Pancreas (tissue), 10 donors: ENCODE data around the gene NMRK1. TPM values are rescaled to one million over a fixed set of nuclear protein-coding genes. Genes with fewer than 3 reads are reported as not detected.

Source experiments
- ATAC-seq, 4 donors: fragments of 200-7000 bp; cut with Tn5 transposase; one replicate each; pipeline versions ENCODE4 v1.8.0 to v1.9.1; 2020; ENCODE audit warnings: mild to moderate bottlenecking in 4 of 4, moderate library complexity in 4 of 4
- DNase-seq, 6 donors: peaks; one replicate each; pipeline ENCODE4 v3.0.0-alpha.2; 2020
- FAIRE-seq: peaks from 2 replicates; lab custom pipeline; 2012; peaks lifted over from hg19 to GRCh38; lab: Jason Lieb, UNC
- H3K27ac ChIP-seq, 4 donors: fragments of 200-600 bp; sonication (generic); 1 replicate in 3 of 4; 2 replicates in 1 of 4; pipeline versions ENCODE4 v1.5.0 to v1.8.0; 2020
- H3K27me3 ChIP-seq, 4 donors: fragments of 200-600 bp; one replicate each; pipeline ENCODE4 v1.8.0; 2021
- H3K36me3 ChIP-seq, 3 donors: fragments of 200-600 bp; sonication (generic) in 1 of 3; one replicate each; pipeline versions ENCODE4 v1.5.0 to v1.8.0; 2020 to 2021
- H3K4me1 ChIP-seq, 3 donors: fragments of 200-600 bp; one replicate each; pipeline ENCODE4 v1.8.0; 2021
- H3K4me3 ChIP-seq, 4 donors: fragments of 200-600 bp; sonication (generic) in 2 of 4; one replicate each; pipeline versions ENCODE4 v1.5.0 to v1.8.0; 2020 to 2021
- H3K9me3 ChIP-seq, 4 donors: fragments of 200-600 bp; one replicate each; pipeline ENCODE4 v1.8.0; 2021
- WGBS, 2 donors: extraction: QIAGEN DNeasy Blood & Tissue Kit; methylation state at CpG; one replicate each; pipeline ENCODE4 v1.1.7; 2013; 5-methylcytosine and 5-hydroxymethylcytosine counted together
- intact Hi-C, 3 donors: fragments of 100-400 bp; cut with DNase I; formaldehyde crosslinking; loops; one replicate each; pipeline versions ENCODE4 v1.11.1 to v1.14.2; 2022
- polyA plus RNA-seq, 2 donors: library from polyadenylated mRNA; stranded (reverse); fragments of 200-250 nt; gene quantifications; one replicate each; pipeline ENCODE4 v1.2.3, GENCODE V29; 2013
- total RNA-seq, 6 donors: library from RNA; stranded (reverse); fragmentation: NEBNext Ultra II Directional in 4 of 6; extraction: Animal tissue kit (Norgen Biotek cat#: 25700) in 4 of 6; gene quantifications; one replicate each; pipeline versions ENCODE4 v1.2.1 to v1.2.4, GENCODE V29; 2021 to 2023
- TF ChIP-seq, protein P1 (sequence below), 4 donors: fragments of 200-600 bp; sonication (generic) in 3 of 4; IDR thresholded peaks; one replicate each; pipeline versions ENCODE4 v1.5.0 to v1.8.0; 2021; ENCODE audit warnings: antibody characterized with exemption in 4 of 4
- donor health status: healthy with polysubstance abuse.
- donor health status: DM: no; HTN: no; CAD: no; lungs with moderate emphysema.
- donor health status: DM: no; HTN: no; CAD: no.
- donor health status: control.
- donor health status: control.
- donor health status: Bipolar disorder and iron deficiency.
- donor health status: DM: yes; HTN: yes; CAD: no.
- donor health status: DM: no; HTN: no; CAD: no.
- donor health status: DM: no; HTN: no; CAD: no.
- donor health status: DM: yes; HTN: yes; CAD: no.

The NMRK1 gene
- total and polyA plus RNA-seq, 8 donors, result 16.8 to 76.1 (median 27.1) TPM

GRCh38 chr9:75105019-75105540, 17.1 kb upstream of the NMRK1 start:
- WGBS, 2 donors, result 98% methylated on average over 2 of the region's 2 CpGs
- intact Hi-C loops, result no loop called here
- no peak overlapping the region for H3K4me3 ChIP-seq
- H3K27ac ChIP-seq, result no peak overlapping the region
- no peak for ATAC-seq
- H3K9me3 ChIP-seq, result no peaks in the 10 kb centered on the region
- H3K36me3 ChIP-seq, result no peaks in the 10 kb centered on the region
- no peaks in the 10 kb centered on the region for H3K27me3 ChIP-seq
- TF ChIP-seq, protein P1, sequence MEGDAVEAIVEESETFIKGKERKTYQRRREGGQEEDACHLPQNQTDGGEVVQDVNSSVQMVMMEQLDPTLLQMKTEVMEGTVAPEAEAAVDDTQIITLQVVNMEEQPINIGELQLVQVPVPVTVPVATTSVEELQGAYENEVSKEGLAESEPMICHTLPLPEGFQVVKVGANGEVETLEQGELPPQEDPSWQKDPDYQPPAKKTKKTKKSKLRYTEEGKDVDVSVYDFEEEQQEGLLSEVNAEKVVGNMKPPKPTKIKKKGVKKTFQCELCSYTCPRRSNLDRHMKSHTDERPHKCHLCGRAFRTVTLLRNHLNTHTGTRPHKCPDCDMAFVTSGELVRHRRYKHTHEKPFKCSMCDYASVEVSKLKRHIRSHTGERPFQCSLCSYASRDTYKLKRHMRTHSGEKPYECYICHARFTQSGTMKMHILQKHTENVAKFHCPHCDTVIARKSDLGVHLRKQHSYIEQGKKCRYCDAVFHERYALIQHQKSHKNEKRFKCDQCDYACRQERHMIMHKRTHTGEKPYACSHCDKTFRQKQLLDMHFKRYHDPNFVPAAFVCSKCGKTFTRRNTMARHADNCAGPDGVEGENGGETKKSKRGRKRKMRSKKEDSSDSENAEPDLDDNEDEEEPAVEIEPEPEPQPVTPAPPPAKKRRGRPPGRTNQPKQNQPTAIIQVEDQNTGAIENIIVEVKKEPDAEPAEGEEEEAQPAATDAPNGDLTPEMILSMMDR (IDR thresholded peaks at IDR 0.05), result no peak
- H3K4me1 ChIP-seq, result peaks cover 0 to 14% (median 5%) of the 10 kb centered on the region in 3 donors
- no peak for FAIRE-seq
- DNase-seq, result no peak

- H3K36me3 ChIP-seq, result no peaks in the 10 kb centered on the region
- H3K9me3 ChIP-seq, result no peaks in the 10 kb centered on the region
- H3K27me3 ChIP-seq, result no peaks in the 10 kb centered on the region
- peak; percentile 42 to 69 (median 58) for ATAC-seq
- no peak overlapping the region for H3K4me3 ChIP-seq
- FAIRE-seq, result no peak
- intact Hi-C loops, result no loop called here
- 40 to 51% methylated on average over 3 of the region's 3 CpGs for WGBS, 2 donors
- peaks cover 0 to 14% (median 5%) of the 10 kb centered on the region in 3 donors for H3K4me1 ChIP-seq
- DNase-seq, result no peak
- no peak overlapping the region for H3K27ac ChIP-seq
- TF ChIP-seq, protein P1 (IDR thresholded peaks at IDR 0.05), result no peak
These were observed 16.7 kb upstream of the NMRK1 start for GRCh38 chr9:75104607-75105006.

GRCh38 chr9:75102177-75102790, 14.3 kb upstream of the NMRK1 start:
- TF ChIP-seq, protein P1 (IDR thresholded peaks at IDR 0.05), result no peak
- Histone ChIP-seq H3K36me3 (no peaks in the 10 kb centered on the region), H3K27ac (no peak overlapping the region), H3K27me3 (no peaks in the 10 kb centered on the region), H3K9me3 (no peaks in the 10 kb centered on the region), H3K4me3 (no peak overlapping the region), H3K4me1 (peaks cover 0 to 8% (median 0%) of the 10 kb centered on the region in 3 donors)
- ATAC-seq, result no peak
- no peak for FAIRE-seq
- intact Hi-C loops, result no loop called here
- no peak for DNase-seq
- 93 to 97% methylated on average over 7 of the region's 7 CpGs for WGBS, 2 donors

GRCh38 chr9:75101004-75101588, 13.1 kb upstream of the NMRK1 start:
- peaks cover 0 to 8% (median 0%) of the 10 kb centered on the region in 3 donors for H3K4me1 ChIP-seq
- no peak overlapping the region for H3K27ac ChIP-seq
- intact Hi-C loops, result no loop called here
- WGBS, 2 donors, result 47 to 58% methylated on average over 9 of the region's 9 CpGs
- FAIRE-seq (no peak), DNase-seq (no peak), ATAC-seq (peak in 2 of 4 donors; percentile 23 to 42)
- no peaks in the 10 kb centered on the region for H3K36me3 ChIP-seq
- no peaks in the 10 kb centered on the region for H3K27me3 ChIP-seq
- no peak overlapping the region for H3K4me3 ChIP-seq
- H3K9me3 ChIP-seq, result no peaks in the 10 kb centered on the region
- TF ChIP-seq, protein P1 (IDR thresholded peaks at IDR 0.05), result no peak

DNA sequence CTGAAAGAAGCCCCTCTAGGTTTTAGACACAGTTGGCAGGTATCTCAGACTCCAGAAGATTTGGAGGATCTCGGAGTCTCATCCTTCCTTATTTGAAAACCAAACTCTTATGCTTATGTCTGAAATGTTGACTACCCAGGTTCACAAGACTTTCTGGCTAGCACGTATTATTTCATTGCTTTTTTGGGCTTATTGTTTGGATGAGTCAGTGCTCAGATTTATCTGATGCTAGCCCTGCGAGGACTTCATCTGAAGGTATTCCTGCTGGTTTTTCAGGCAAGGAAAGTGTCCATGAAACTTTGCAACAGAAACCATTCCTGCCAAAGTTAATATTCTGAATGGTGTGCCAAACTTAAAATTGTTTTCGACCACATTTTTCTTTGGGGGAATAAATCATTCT, 8.8 kb upstream of the NMRK1 start:
- Histone ChIP-seq H3K36me3 (no peaks in the 10 kb centered on the region), H3K27ac (no peak overlapping the region), H3K4me1 (peaks cover 0 to 13% (median 11%) of the 10 kb centered on the region in 3 donors), H3K27me3 (no peaks in the 10 kb centered on the region), H3K9me3 (no peaks in the 10 kb centered on the region), H3K4me3 (no peak overlapping the region)
- TF ChIP-seq, protein P1 (IDR thresholded peaks at IDR 0.05), result no peak
- intact Hi-C loops, result no loop called here
- FAIRE-seq (no peak), ATAC-seq (no peak), DNase-seq (no peak)
- 74 to 84% methylated on average over 4 of the region's 4 CpGs for WGBS, 2 donors
